ENCODE results near the gene EMC1. TPM values are rescaled to one million over a fixed set of nuclear protein-coding genes. Genes with fewer than 3 reads are reported as not detected.
"Not testable (repeated sequence)": the region's sequence is repeated elsewhere in the genome, so short reads cannot be mapped to it uniquely, and the experiment has no call there.

The EMC1 gene
- polyA plus RNA-seq, 1 experiment, result 93.8 TPM

GRCh38 chr1:19273106-19273843 lies 22.0 kb upstream of the EMC1 start:
- ChIA-PET CTCF (no interaction called here), POLR2A (no interaction called here)
- DNase-seq (ENCODE audit: low read depth), result no peak
- Histone ChIP-seq H3K36me3 (ENCODE audit: control insufficient read depth, insufficient read depth, low read length) (no peaks in the 10 kb centered on the region), H3K27me3 (ENCODE audit: control insufficient read depth, insufficient read depth, low read length) (no peaks in the 10 kb centered on the region), H3K4me3 (ENCODE audit: low read depth, low read length) (no peak overlapping the region)
- TF ChIP-seq, protein P1, sequence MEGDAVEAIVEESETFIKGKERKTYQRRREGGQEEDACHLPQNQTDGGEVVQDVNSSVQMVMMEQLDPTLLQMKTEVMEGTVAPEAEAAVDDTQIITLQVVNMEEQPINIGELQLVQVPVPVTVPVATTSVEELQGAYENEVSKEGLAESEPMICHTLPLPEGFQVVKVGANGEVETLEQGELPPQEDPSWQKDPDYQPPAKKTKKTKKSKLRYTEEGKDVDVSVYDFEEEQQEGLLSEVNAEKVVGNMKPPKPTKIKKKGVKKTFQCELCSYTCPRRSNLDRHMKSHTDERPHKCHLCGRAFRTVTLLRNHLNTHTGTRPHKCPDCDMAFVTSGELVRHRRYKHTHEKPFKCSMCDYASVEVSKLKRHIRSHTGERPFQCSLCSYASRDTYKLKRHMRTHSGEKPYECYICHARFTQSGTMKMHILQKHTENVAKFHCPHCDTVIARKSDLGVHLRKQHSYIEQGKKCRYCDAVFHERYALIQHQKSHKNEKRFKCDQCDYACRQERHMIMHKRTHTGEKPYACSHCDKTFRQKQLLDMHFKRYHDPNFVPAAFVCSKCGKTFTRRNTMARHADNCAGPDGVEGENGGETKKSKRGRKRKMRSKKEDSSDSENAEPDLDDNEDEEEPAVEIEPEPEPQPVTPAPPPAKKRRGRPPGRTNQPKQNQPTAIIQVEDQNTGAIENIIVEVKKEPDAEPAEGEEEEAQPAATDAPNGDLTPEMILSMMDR (IDR thresholded peaks at IDR 0.05; ENCODE audit: insufficient read depth, low read depth, low read length), result no peak

DNA sequence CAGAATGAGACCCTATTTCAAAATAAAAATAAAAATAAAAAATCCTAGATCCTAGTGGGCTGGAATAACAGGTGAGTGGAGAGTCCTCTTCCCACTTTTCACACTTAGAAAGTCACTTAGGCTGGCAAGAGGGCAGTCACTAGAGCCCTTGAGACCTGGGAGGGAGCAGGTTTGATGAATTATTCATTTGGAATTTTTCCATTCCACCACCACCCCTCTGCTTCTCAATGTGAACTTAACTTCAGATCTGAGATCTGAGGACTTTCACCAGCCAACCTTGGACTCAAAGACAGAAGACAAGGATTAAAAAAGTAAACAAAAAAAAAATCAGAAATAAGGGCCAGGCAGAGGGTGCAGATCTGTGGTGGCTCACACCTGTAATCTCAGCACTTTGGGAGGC lies 20.7 kb upstream of the EMC1 start:
- no peaks in the 10 kb centered on the region for H3K27me3 ChIP-seq (ENCODE audit: control insufficient read depth, insufficient read depth, low read length)
- ChIA-PET POLR2A (no interaction called here), CTCF (no interaction called here)
- H3K4me3 ChIP-seq (ENCODE audit: low read depth, low read length), result no peak overlapping the region
- TF ChIP-seq, protein P1 (IDR thresholded peaks at IDR 0.05; ENCODE audit: insufficient read depth, low read depth, low read length), result no peak
- DNase-seq (ENCODE audit: low read depth), result no peak
- no peaks in the 10 kb centered on the region for H3K36me3 ChIP-seq (ENCODE audit: control insufficient read depth, insufficient read depth, low read length)

DNA sequence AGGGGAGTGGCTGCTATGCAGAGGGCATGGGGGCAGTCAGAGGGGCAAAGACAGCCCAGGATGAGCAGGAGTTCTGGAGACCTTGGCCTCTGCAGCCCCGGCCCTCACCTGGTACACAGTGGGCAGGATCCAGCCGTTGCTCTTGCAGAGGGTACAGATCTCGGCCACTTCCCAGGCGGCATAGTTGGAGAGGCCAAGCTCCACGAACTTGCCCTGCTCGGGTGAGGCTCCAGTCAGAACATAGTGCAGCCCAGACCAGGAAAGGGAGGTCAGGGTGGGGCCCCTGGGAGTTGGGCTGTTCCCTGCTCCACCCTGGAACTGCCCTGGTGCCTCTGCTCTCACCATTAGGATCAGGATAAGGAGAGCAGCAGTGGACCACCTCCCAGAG lies 19.0 kb upstream of the EMC1 start:
- H3K27me3 ChIP-seq (ENCODE audit: control insufficient read depth, insufficient read depth, low read length); DNase-seq (ENCODE audit: low read depth); POLR2A ChIA-PET; H3K4me3 ChIP-seq (ENCODE audit: low read depth, low read length); H3K36me3 ChIP-seq (ENCODE audit: control insufficient read depth, insufficient read depth, low read length): not testable (repeated sequence)
- CTCF ChIA-PET, result interaction anchor here (0.6 kb wide), 1 partner anchor 48 kb away, joined by 3 read pairs; no protein-coding TSS in a partner anchor

DNA sequence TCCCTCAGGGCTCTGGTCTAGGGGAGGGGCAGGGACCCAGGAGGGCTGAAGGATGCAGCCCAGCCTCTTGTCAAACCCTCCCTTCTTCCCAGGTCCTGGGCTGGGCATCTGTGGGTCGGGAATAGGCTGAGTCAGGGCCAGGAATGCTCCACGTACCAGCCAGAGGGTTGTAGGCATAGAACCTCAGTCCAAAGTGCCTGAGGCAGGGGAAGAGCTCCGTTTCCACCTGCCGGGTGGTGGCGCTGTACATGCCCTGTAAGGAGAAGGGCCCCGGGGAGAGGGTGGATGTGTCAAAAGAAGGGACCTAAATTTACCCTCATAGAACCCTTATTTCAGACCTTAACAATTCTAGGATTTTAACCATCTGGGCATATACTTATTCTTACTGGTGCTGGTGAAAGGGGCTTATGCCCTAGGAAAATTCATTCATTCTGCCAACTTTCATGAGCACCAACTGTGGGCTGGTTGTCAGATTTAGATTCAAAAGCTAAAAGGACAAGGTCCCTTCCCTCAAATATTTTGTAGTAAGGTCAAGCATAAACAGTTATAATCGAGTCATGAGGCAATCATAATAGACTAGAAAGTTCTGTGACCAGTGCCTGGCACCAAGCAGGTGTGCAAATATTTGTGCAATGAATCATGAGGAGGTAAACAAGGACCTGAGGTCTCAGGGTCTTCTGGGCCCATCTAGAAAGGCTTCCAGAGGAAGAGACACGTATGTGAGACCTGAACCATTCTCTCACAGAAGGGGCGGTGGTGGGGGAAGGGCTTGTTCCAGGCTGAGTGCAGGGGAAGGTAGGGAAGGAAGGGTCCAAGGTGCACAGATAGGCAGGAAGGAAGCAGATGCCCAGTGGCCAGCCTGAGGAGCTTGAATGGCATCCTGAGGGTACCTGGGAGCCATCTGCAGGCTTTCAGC lies 18.4 kb upstream of the EMC1 start:
- TF ChIP-seq, protein P1 (IDR thresholded peaks at IDR 0.05; ENCODE audit: insufficient read depth, low read depth, low read length), result peak; percentile 16; the same call in 1 of the 2 replicates
- CTCF ChIA-PET, result interaction anchor here (0.7 to 1.2 kb wide), 2 partner anchors 9 to 381 kb away, joined by 3 read pairs; no protein-coding TSS in a partner anchor
- not testable (repeated sequence) for DNase-seq (ENCODE audit: low read depth)

GRCh38 chr1:19268445-19268844 lies 17.1 kb upstream of the EMC1 start:
- Histone ChIP-seq H3K27me3 (ENCODE audit: control insufficient read depth, insufficient read depth, low read length) (no peaks in the 10 kb centered on the region), H3K36me3 (ENCODE audit: control insufficient read depth, insufficient read depth, low read length) (no peaks in the 10 kb centered on the region), H3K4me3 (ENCODE audit: low read depth, low read length) (no peak overlapping the region)
- CTCF ChIA-PET, result no interaction called here
- TF ChIP-seq, protein P1 (IDR thresholded peaks at IDR 0.05; ENCODE audit: insufficient read depth, low read depth, low read length), result no peak
- POLR2A ChIA-PET, result no interaction called here
- DNase-seq (ENCODE audit: low read depth), result no peak

More for the DNA sequence above, 18.4 kb upstream of the EMC1 start:
- H3K27me3 ChIP-seq (ENCODE audit: control insufficient read depth, insufficient read depth, low read length); POLR2A ChIA-PET; H3K36me3 ChIP-seq (ENCODE audit: control insufficient read depth, insufficient read depth, low read length); H3K4me3 ChIP-seq (ENCODE audit: low read depth, low read length): not testable (repeated sequence)

All from BJ (cell line).